Neural progenitor cell (in vitro differentiated cells): ENCODE data around the gene PVALB.

Experiments
- CTCF ChIP-seq: fragments of 200-600 bp; sonication (generic); IDR thresholded peaks from 2 replicates; pipeline ENCODE4 v1.5.1; 2017; ENCODE audit warnings: antibody characterized with exemption, mild to moderate bottlenecking
- EZH2 ChIP-seq: fragments of 200-600 bp; sonication (generic); IDR thresholded peaks from 2 replicates; pipeline ENCODE4 v1.6.1; 2017; ENCODE audit warnings: antibody characterized with exemption, mild to moderate bottlenecking, moderate library complexity
- EZH2phosphoT487 ChIP-seq: fragments of 200-600 bp; sonication (generic); IDR thresholded peaks from 2 replicates; pipeline ENCODE4 v1.6.1; 2017; ENCODE audit warnings: antibody characterized with exemption

- TF ChIP-seq EZH2 (no peak), CTCF (no peak), EZH2phosphoT487 (no peak)
Measured at GRCh38 chr22:36858966-36859365, 42.1 kb upstream of the PVALB start.
